Ovary (tissue), 3 donors: ENCODE measurements around the gene SLC26A11.

Source experiments
- EP300 ChIP-seq: sonication (generic); formaldehyde crosslinking; IDR thresholded peaks from one replicate; pipeline ENCODE4 v1.6.1; 2017; ENCODE audit warnings: antibody characterized with exemption
- POLR2A ChIP-seq: fragments of 450-650 bp; IDR thresholded peaks from one replicate; pipeline ENCODE4 v1.6.1; 2017; ENCODE audit warnings: antibody characterized with exemption, mild to moderate bottlenecking, moderate library complexity
- TF ChIP-seq, protein P1 (sequence below), 3 donors: fragments of 450-650 bp in 2 of 3; fragments of 200-600 bp in 1 of 3; IDR thresholded peaks; one replicate each; pipeline versions ENCODE4 v1.5.1 to v1.8.0; 2016 to 2022; ENCODE audit warnings: antibody characterized with exemption in 3 of 3, mild to moderate bottlenecking in 1 of 3
- donor health status: DM: no; HTN: no; CAD: no.

DNA sequence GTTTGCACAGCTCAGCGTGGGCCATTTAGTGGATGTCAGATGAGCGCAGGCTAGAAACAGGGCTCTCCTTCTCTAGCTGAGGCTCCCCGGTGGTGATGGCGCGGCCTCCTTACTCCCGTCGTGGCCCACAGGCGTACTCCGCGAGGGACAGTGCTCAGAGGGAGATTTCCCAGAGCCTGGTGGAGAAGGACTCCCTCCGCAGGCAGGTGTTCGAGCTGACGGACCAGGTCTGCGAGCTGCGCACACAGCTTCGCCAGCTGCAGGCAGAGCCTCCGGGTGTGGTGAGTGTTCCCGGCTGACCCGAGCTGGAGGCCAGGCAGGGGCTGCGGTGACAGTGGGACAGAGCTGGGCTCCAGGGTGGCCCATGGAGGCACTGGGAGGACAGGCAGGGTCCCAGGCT, 29.0 kb upstream of the SLC26A11 start:
- no peak for TF ChIP-seq POLR2A
- TF ChIP-seq, protein P1, sequence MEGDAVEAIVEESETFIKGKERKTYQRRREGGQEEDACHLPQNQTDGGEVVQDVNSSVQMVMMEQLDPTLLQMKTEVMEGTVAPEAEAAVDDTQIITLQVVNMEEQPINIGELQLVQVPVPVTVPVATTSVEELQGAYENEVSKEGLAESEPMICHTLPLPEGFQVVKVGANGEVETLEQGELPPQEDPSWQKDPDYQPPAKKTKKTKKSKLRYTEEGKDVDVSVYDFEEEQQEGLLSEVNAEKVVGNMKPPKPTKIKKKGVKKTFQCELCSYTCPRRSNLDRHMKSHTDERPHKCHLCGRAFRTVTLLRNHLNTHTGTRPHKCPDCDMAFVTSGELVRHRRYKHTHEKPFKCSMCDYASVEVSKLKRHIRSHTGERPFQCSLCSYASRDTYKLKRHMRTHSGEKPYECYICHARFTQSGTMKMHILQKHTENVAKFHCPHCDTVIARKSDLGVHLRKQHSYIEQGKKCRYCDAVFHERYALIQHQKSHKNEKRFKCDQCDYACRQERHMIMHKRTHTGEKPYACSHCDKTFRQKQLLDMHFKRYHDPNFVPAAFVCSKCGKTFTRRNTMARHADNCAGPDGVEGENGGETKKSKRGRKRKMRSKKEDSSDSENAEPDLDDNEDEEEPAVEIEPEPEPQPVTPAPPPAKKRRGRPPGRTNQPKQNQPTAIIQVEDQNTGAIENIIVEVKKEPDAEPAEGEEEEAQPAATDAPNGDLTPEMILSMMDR (IDR thresholded peaks at IDR 0.05), result no peak
- TF ChIP-seq EP300, result no peak
